SK-N-MC (cell line): ENCODE data around the gene METTL25.

Experiments used
- EZH2 ChIP-seq: fragments of 200-600 bp; sonication (generic); IDR thresholded peaks from one replicate; pipeline ENCODE4 v1.6.1; 2017; ENCODE audit warnings: antibody characterized with exemption
- POLR2AphosphoS5 ChIP-seq: IDR thresholded peaks from 2 replicates; pipeline ENCODE4 v1.6.1; 2012; ENCODE audit warnings: mild to moderate bottlenecking, low read depth, low read length, borderline replicate concordance

- no peak for TF ChIP-seq POLR2AphosphoS5
- TF ChIP-seq EZH2 = no peak
These were observed 165.7 kb downstream of the METTL25 start for GRCh38 chr12:82523996-82524395.
